Right hindlimb (tissue), 1 donor: ENCODE measurements around the gene HBA1.
"Not testable (repeated sequence)": the region's sequence is repeated elsewhere in the genome, so short reads cannot be mapped to it uniquely, and the experiment has no call there.

Source experiments
- DNase-seq: peaks from one replicate; pipeline ENCODE4 v3.0.0-alpha.2; 2018

The HBA1 gene

GRCh38 chr16:160242-160641 is 16.2 kb upstream of the HBA1 start:
- not testable (repeated sequence) for DNase-seq

GRCh38 chr16:160691-161190 is 15.7 kb upstream of the HBA1 start:
- no peak for DNase-seq

- DNase-seq: no peak
Measured at GRCh38 chr16:162271-162991, 14.0 kb upstream of the HBA1 start.

- not testable (repeated sequence) for DNase-seq
Measured at GRCh38 chr16:163139-163538, 13.3 kb upstream of the HBA1 start.

- DNase-seq: not testable (repeated sequence)
Measured at GRCh38 chr16:163696-164095, 12.8 kb upstream of the HBA1 start.

GRCh38 chr16:164134-164823 is 12.2 kb upstream of the HBA1 start:
- not testable (repeated sequence) for DNase-seq

GRCh38 chr16:164827-165538 is 11.5 kb upstream of the HBA1 start:
- no peak for DNase-seq

GRCh38 chr16:165539-166374 is 10.7 kb upstream of the HBA1 start, which contains the start of gene HBM:
TSS of gene HBM (plus strand) at chr16:165978. CDS start at chr16:165998, 20 bp downstream.
- no peak for DNase-seq

GRCh38 chr16:166375-167121 is 9.9 kb upstream of the HBA1 start:
- DNase-seq: no peak

- DNase-seq: no peak
Measured at GRCh38 chr16:167122-167690, 9.3 kb upstream of the HBA1 start.

GRCh38 chr16:168424-168823 is 8.1 kb upstream of the HBA1 start:
- DNase-seq: no peak

- DNase-seq: no peak
Measured at GRCh38 chr16:169014-169413, 7.5 kb upstream of the HBA1 start.

- DNase-seq: peak; percentile 49
Measured at GRCh38 chr16:170088-170507, 6.4 kb upstream of the HBA1 start.

- no peak for DNase-seq
Measured at GRCh38 chr16:170788-171187, 5.7 kb upstream of the HBA1 start.

- not testable (repeated sequence) for DNase-seq
Measured at GRCh38 chr16:172374-172941, 4.0 kb upstream of the HBA1 start, which contains the start of gene HBA2. TSS of gene HBA2 (plus strand) at chr16:172876. CDS start at chr16:172913, 37 bp downstream.

GRCh38 chr16:173211-173854 is 3.1 kb upstream of the HBA1 start:
- not testable (repeated sequence) for DNase-seq

GRCh38 chr16:173928-174769 is 2.3 kb upstream of the HBA1 start:
- not testable (repeated sequence) for DNase-seq

- DNase-seq: no peak
Measured at GRCh38 chr16:175011-175949, 1.2 kb upstream of the HBA1 start.
